Hematopoietic multipotent progenitor cell treated with erythropoietin and hydrocortisone succinate and interleukin-3 and kit ligand, for 6 days (in vitro differentiated cells): Measurements from ENCODE around the gene IGDCC3.

Experiments
- DNase-seq: peaks from one replicate; pipeline ENCODE4 v3.0.0-alpha.2; 2015

Gene IGDCC3

DNA sequence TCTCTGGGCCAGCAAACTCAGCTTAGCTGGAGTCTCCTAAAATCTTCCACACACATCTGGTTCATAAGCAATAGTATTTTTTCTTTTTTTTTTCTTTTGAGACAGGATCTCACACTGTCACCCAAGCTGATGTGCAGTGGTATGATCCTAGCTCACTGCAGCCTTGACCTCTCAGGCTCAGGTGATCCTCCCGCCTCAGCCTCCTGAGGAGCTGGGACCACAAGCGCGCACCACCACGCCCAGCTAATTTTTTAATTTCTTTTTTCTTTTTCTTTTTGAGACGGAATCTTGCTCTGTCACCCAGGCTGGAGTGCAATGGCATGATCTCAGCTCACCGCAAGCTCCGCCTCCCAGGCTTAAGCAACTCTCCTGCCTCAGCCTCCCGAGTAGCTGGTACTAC, 39.0 kb downstream of the IGDCC3 start:
- no peak for DNase-seq

DNA sequence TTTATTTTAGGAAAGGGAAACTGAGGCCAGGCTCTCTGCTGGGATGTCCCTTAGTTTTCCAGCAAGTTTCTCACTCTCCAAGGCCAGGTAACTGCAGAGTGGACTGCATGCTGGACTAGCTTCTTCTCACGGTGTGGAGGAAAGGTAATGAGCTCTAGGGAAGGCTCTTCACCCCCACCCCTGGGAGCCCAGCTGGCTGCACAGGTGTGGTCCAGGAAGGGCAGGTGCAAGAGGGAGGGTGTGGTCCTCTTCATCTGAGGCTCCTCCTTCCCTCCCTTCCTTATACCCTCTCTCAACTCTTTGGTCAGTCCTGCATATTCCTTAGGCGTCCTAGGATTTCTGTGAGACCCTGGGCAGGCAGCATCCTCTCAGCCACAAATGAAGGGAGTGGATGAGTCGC, 39.4 kb downstream of the IGDCC3 start:
- no peak for DNase-seq

GRCh38 chr15:65337436-65338070, 40.2 kb downstream of the IGDCC3 start:
- no peak for DNase-seq

DNA sequence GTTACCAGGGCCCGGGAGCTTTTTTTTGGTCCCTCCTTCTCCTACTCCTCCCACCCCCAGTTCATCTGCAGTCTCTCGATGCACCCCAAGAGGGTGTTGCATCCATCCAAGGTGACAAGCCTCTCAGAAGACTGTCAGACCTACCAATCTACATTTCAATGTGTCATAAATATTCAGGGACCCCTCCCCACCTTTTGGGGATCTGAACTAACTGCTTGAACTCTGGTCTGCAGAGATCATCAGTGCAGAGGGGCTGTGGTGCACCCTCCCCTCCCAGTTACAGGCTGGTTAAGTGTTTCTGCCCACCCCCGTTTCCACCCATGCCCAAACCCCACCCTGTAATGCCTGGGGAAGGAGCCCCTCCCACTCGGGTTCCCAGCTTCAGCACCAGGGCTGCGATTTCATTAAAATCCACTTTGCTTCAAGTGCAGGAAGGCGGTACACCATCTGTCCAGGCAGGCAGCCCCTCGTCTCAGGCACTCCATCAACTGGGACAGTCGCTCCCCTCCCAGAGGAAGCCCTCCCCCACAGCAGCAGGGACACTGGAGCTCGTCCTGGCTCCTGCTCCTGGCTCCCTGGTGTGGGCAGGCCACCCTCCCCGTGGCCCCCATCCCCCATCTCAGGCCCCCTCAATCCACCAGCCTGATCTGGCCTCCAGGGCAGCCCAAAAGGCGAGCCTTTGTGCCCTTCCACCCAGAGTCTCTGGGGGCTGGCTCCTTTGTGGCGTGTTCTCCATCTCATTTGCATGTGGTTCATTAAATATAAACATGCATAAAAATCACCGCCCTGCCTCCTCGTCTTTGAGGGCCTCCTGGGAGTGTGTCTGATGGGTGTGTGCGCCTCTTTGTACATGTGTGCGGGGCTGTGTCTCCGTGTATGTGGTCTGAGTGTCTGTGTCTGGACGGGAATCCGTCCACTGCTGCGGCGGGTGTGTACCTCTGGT, 41.0 kb downstream of the IGDCC3 start:
- no peak for DNase-seq

GRCh38 chr15:65335278-65336055, 42.3 kb downstream of the IGDCC3 start:
- DNase-seq = no peak

DNA sequence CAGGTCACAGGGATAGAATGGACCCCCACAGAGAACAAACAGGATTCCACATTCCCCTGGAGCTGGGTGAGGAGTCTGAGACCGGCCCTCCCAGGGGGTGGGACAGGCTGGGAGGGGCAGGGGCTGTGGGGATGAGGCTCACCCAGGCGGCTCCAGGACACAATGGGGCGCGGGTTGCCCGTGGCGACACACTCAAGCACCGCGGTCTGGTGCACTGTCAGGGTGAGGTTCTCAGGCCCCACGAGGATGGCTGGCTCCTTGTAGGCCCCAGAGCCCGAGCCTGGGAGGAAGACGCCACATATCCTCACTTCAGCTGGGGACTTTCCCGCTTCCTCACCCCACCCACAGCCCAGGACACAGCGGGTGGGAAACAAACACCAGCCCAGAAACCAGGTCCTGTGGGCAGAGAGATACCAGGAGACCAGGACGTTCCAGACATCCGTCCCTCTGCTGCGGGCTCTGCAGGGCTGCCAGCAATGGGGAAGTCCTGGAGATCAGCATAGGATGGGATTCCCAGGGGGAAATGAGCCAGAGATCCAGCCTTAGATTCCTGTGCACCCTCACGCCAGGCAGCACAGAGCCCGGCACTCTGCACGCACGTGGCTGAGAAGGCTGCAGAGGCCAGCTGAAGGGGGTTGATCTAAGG, 43.1 kb downstream of the IGDCC3 start:
- no peak for DNase-seq

GRCh38 chr15:65333856-65334255, 43.9 kb downstream of the IGDCC3 start:
- no peak for DNase-seq

- DNase-seq = no peak
These were observed 44.5 kb downstream of the IGDCC3 start for GRCh38 chr15:65333148-65333820.

- no peak for DNase-seq
These were observed 45.2 kb downstream of the IGDCC3 start for GRCh38 chr15:65332391-65333147.

DNA sequence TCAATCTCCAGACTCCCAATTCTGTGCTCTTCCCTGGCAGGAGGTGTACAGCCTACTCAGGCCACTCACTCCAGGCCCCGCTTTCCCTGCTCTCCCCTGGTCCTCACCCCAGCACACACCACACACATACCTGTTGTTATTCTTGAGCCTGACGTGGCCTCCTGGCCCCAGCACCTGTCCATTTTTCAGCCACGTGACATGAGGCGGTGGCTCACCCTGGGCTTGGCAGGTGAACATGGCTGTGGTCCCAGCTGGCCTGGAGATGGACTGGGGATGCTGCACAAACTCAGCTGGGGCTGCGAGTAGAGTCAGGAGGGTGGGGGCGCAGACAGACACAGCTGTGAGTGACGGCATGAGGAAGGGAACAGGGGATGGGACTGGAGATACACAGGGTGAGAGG, 46.0 kb downstream of the IGDCC3 start:
- DNase-seq = no peak

GRCh38 chr15:65330934-65331645, 46.7 kb downstream of the IGDCC3 start:
- DNase-seq = no peak

GRCh38 chr15:65329984-65330735, 47.6 kb downstream of the IGDCC3 start:
- DNase-seq = no peak

- no peak for DNase-seq
These were observed 48.4 kb downstream of the IGDCC3 start for GRCh38 chr15:65329288-65329983.

GRCh38 chr15:65328506-65329287, 49.1 kb downstream of the IGDCC3 start:
- no peak for DNase-seq

GRCh38 chr15:65327651-65328393, 50.0 kb downstream of the IGDCC3 start:
- DNase-seq = no peak

GRCh38 chr15:65326818-65327217, 51.0 kb downstream of the IGDCC3 start:
- no peak for DNase-seq

DNA sequence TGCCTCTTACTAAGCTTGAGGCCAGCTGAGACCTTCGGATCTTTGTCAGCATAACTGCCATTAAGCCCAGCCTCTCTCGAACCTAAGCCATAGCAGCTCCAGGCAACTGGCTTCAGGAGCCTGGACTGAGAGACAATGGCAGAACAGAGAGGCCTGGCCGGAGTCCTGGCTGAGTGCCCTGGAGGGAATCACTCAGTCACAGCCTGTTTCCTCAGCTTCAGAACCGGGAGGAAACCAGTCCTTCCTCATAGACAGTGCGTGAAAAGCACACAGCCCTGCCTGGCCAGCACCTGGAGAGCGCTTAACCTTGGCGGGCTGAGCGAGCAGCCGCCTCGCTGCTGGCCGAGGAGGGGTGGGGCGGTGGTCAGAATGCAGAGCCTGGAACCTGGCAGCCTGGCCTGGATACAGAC, 51.7 kb downstream of the IGDCC3 start:
- DNase-seq = no peak

GRCh38 chr15:65323071-65323511, 54.7 kb downstream of the IGDCC3 start:
- peak; percentile 77 for DNase-seq
